Loucy (cell line): ENCODE data around the gene FABP1.

Experiments
- H2AFZ ChIP-seq: fragments of 200-600 bp; sonication (generic); 2 replicates; pipeline ENCODE4 v1.6.0; 2016; ENCODE audit warnings: antibody characterized with exemption, mild to moderate bottlenecking, low read length, moderate library complexity
- H3F3A ChIP-seq: fragments of 200-600 bp; 2 replicates; pipeline ENCODE4 v1.6.0; 2016; ENCODE audit warnings: antibody characterized with exemption, low read depth, mild to moderate bottlenecking
- H3K27me3 ChIP-seq: fragments of 200-600 bp; sonication (generic); 2 replicates; pipeline ENCODE4 v1.6.1; 2014; ENCODE audit warnings: low read length, mild to moderate bottlenecking; ENCODE audit not compliant: insufficient read depth, poor library complexity, severe bottlenecking
- H3K36me3 ChIP-seq: fragments of 200-600 bp; sonication (generic); 2 replicates; pipeline ENCODE4 v1.6.1; 2016; ENCODE audit warnings: low read length; ENCODE audit not compliant: insufficient read depth
- H3K4me1 ChIP-seq: fragments of 200-600 bp; sonication (generic); 2 replicates; pipeline ENCODE4 v1.5.1; 2014; ENCODE audit warnings: low read length, mild to moderate bottlenecking; ENCODE audit not compliant: insufficient read depth, poor library complexity, severe bottlenecking
- H3K4me2 ChIP-seq: fragments of 200-600 bp; sonication (generic); 2 replicates; pipeline ENCODE4 v1.6.0; 2014; ENCODE audit warnings: antibody characterized with exemption, low read length, low read depth, mild to moderate bottlenecking; ENCODE audit not compliant: poor library complexity, severe bottlenecking
- H3K4me3 ChIP-seq: fragments of 200-600 bp; sonication (generic); 2 replicates; pipeline ENCODE4 v1.5.1; 2014; ENCODE audit warnings: low read length, mild to moderate bottlenecking, mixed read lengths; ENCODE audit not compliant: poor library complexity, severe bottlenecking
- H3K79me2 ChIP-seq: fragments of 200-600 bp; sonication (generic); 2 replicates; pipeline ENCODE4 v1.6.1; 2014; ENCODE audit warnings: low read length; ENCODE audit not compliant: insufficient read depth
- H3K9ac ChIP-seq: fragments of 200-600 bp; sonication (generic); 2 replicates; pipeline ENCODE4 v1.6.0; 2014; ENCODE audit warnings: mild to moderate bottlenecking, low read depth, low read length, moderate library complexity; ENCODE audit not compliant: poor library complexity, severe bottlenecking
- H3K9me2 ChIP-seq: fragments of 200-600 bp; sonication (generic); replicated peaks from 2 replicates; pipeline ENCODE4 v1.6.1; 2016; ENCODE audit warnings: low read depth, low read length, mixed read lengths
- H3K9me3 ChIP-seq: fragments of 200-600 bp; sonication (generic); 2 replicates; pipeline ENCODE4 v1.6.1; 2014; ENCODE audit warnings: mild to moderate bottlenecking, antibody characterized with exemption, low read length, low read depth; ENCODE audit not compliant: insufficient read depth
- H4K20me1 ChIP-seq: fragments of 200-600 bp; sonication (generic); 2 replicates; pipeline ENCODE4 v1.6.0; 2014; ENCODE audit warnings: antibody characterized with exemption, low read length, mild to moderate bottlenecking; ENCODE audit not compliant: insufficient read depth, poor library complexity, severe bottlenecking
- EZH2phosphoT487 ChIP-seq: fragments of 200-600 bp; IDR thresholded peaks from 2 replicates; pipeline ENCODE4 v1.6.1; 2018; ENCODE audit warnings: antibody characterized with exemption, mild to moderate bottlenecking, moderate library complexity, borderline replicate concordance
- TF ChIP-seq, protein P1 (sequence below): fragments of 200-600 bp; sonication (generic); conservative IDR thresholded peaks from 2 replicates; pipeline ENCODE4 v1.5.1; 2014; ENCODE audit warnings: mild to moderate bottlenecking, antibody characterized with exemption, low read length

Gene FABP1

GRCh38 chr2:88087073-88087472 is 40.8 kb downstream of the FABP1 start:
- no peaks in the 10 kb centered on the region for H4K20me1 ChIP-seq
- no peaks in the 10 kb centered on the region for H3K9me2 ChIP-seq
- no peaks in the 10 kb centered on the region for H3K27me3 ChIP-seq
- no peaks in the 10 kb centered on the region for H3K79me2 ChIP-seq
- H3K4me1 ChIP-seq, result no peaks in the 10 kb centered on the region
- no peaks in the 10 kb centered on the region for H3K36me3 ChIP-seq
- no peaks in the 10 kb centered on the region for H3F3A ChIP-seq
- H3K4me2 ChIP-seq, result no peak overlapping the region
- H3K9ac ChIP-seq, result no peak overlapping the region
- no peaks in the 10 kb centered on the region for H3K9me3 ChIP-seq
- H2AFZ ChIP-seq, result no peak overlapping the region
- no peak overlapping the region for H3K4me3 ChIP-seq
- TF ChIP-seq EZH2phosphoT487, result no peak
- TF ChIP-seq, protein P1, sequence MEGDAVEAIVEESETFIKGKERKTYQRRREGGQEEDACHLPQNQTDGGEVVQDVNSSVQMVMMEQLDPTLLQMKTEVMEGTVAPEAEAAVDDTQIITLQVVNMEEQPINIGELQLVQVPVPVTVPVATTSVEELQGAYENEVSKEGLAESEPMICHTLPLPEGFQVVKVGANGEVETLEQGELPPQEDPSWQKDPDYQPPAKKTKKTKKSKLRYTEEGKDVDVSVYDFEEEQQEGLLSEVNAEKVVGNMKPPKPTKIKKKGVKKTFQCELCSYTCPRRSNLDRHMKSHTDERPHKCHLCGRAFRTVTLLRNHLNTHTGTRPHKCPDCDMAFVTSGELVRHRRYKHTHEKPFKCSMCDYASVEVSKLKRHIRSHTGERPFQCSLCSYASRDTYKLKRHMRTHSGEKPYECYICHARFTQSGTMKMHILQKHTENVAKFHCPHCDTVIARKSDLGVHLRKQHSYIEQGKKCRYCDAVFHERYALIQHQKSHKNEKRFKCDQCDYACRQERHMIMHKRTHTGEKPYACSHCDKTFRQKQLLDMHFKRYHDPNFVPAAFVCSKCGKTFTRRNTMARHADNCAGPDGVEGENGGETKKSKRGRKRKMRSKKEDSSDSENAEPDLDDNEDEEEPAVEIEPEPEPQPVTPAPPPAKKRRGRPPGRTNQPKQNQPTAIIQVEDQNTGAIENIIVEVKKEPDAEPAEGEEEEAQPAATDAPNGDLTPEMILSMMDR, result no peak

DNA sequence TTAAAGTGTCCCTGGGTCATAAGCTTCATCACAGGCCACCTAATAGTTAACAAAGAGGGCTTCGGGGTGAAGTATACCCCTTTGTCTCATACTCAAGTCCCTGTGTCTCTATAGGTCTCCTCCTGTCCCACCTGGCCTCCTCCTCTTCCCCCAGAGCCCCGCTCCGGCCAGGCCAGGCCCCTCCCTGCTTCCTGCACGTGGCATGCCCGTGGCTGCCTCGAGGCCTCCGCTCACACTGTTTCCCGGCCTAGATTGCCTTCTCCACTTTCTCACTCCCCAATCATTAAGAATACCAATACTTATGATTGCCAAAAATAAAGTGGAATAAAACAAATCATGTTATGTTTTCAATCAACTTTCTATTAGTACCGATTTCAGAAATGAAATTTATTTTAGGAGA is 41.5 kb downstream of the FABP1 start:
- Histone ChIP-seq H3K9me3 (no peaks in the 10 kb centered on the region), H3K9me2 (no peaks in the 10 kb centered on the region), H3K36me3 (no peaks in the 10 kb centered on the region), H3F3A (no peaks in the 10 kb centered on the region), H2AFZ (no peak overlapping the region), H4K20me1 (no peaks in the 10 kb centered on the region), H3K4me1 (no peaks in the 10 kb centered on the region), H3K4me2 (no peak overlapping the region), H3K9ac (no peak overlapping the region), H3K79me2 (no peaks in the 10 kb centered on the region), H3K27me3 (no peaks in the 10 kb centered on the region), H3K4me3 (no peak overlapping the region)
- TF ChIP-seq, protein P1, result no peak
- no peak for TF ChIP-seq EZH2phosphoT487

- H3K9ac ChIP-seq, result no peak overlapping the region
- no peak overlapping the region for H3K4me2 ChIP-seq
- H3K4me3 ChIP-seq, result no peak overlapping the region
- no peaks in the 10 kb centered on the region for H3K4me1 ChIP-seq
- no peak overlapping the region for H2AFZ ChIP-seq
- H3K36me3 ChIP-seq, result no peaks in the 10 kb centered on the region
- no peaks in the 10 kb centered on the region for H3K79me2 ChIP-seq
- H3K9me2 ChIP-seq, result no peaks in the 10 kb centered on the region
- no peaks in the 10 kb centered on the region for H3F3A ChIP-seq
- H3K27me3 ChIP-seq, result no peaks in the 10 kb centered on the region
- H4K20me1 ChIP-seq, result no peaks in the 10 kb centered on the region
- no peak for TF ChIP-seq EZH2phosphoT487
- TF ChIP-seq, protein P1, result no peak
- H3K9me3 ChIP-seq, result no peaks in the 10 kb centered on the region
Observed at GRCh38 chr2:88085602-88086001, 42.3 kb downstream of the FABP1 start.
